PC-9 (cell line): ENCODE measurements around the gene RIMS3.

ENCODE experiments used
- CTCF ChIP-seq: fragments of 200-600 bp; sonication (generic); conservative IDR thresholded peaks from 2 replicates; pipeline ENCODE4 v1.6.1; 2017; ENCODE audit warnings: mixed run types, antibody characterized with exemption, mild to moderate bottlenecking, moderate library complexity
- EZH2 ChIP-seq: fragments of 200-600 bp; sonication (generic); IDR thresholded peaks from 2 replicates; pipeline ENCODE4 v1.8.0; 2017; ENCODE audit warnings: antibody characterized with exemption, low read depth

GRCh38 chr1:40625476-40626382, 39.8 kb downstream of the RIMS3 start:
- no peak for TF ChIP-seq CTCF
- no peak for TF ChIP-seq EZH2
